ENCODE results near the gene SLC23A2.

DNA sequence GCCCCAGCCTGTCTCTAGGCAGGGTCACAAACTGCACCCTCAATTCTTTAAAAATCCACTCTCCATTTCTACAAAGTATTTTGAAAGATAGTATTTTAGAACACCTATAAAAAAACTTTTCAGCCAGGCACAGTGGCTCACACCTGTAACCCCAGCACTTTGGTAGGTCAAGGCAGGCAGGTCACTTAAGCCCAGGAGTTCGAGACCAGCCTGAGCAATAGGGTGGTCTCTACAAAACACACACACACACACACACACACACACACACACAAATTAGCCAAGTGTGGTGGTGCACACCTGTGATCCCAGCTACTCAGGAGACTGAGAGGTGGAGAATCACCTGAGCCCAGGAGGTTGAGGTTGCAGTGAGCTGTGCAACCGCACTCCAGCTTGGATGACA lies 30.2 kb downstream of the SLC23A2 start:
- TF ChIP-seq POLR2A (IDR thresholded peaks at IDR 0.05; ENCODE audit: low read depth, low read length) (no peak), SPI1 (IDR thresholded peaks at IDR 0.05; ENCODE audit: low read depth, low read length) (no peak)
